GM23338 (cell line): ENCODE results near the gene TOMM6. TPM values are rescaled to one million over a fixed set of nuclear protein-coding genes. Genes with fewer than 3 reads are reported as not detected.

ENCODE experiments used
- ATAC-seq: fragments of 200-7000 bp; cut with Tn5 transposase; 3 replicates; pipeline ENCODE4 v1.9.1; 2020
- DNase-seq: peaks from one replicate; pipeline ENCODE4 v3.0.0-alpha.2; 2015; ENCODE audit warnings: low spot score
- H2AFZ ChIP-seq: fragments of 200-600 bp; sonication (generic); 2 replicates; pipeline ENCODE4 v1.8.0; 2016; ENCODE audit warnings: antibody characterized with exemption, mild to moderate bottlenecking, moderate library complexity
- H3F3A ChIP-seq: fragments of 200-600 bp; sonication (generic); replicated peaks from 2 replicates; pipeline ENCODE4 v1.8.0; 2017; ENCODE audit warnings: antibody characterized with exemption, mixed run types, low read depth
- H3K27ac ChIP-seq: fragments of 200-600 bp; sonication (generic); 2 replicates; pipeline ENCODE4 v1.6.1; 2016; ENCODE audit warnings: low read depth
- H3K27me3 ChIP-seq: fragments of 200-600 bp; sonication (generic); 2 replicates; pipeline ENCODE4 v1.8.0; 2016; ENCODE audit warnings: mild to moderate bottlenecking, mixed run types, moderate library complexity; ENCODE audit not compliant: insufficient read depth
- H3K36me3 ChIP-seq: fragments of 200-600 bp; sonication (generic); 2 replicates; pipeline ENCODE4 v1.8.0; 2016; ENCODE audit warnings: mild to moderate bottlenecking; ENCODE audit not compliant: insufficient read depth
- H3K4me1 ChIP-seq: fragments of 200-600 bp; sonication (generic); 2 replicates; pipeline ENCODE4 v1.8.0; 2016; ENCODE audit warnings: mild to moderate bottlenecking, moderate library complexity; ENCODE audit not compliant: insufficient read depth
- H3K4me2 ChIP-seq: fragments of 200-600 bp; sonication (generic); 2 replicates; pipeline ENCODE4 v1.7.1; 2017; ENCODE audit warnings: mixed run types
- H3K4me3 ChIP-seq: fragments of 200-600 bp; sonication (generic); 2 replicates; pipeline ENCODE4 v1.6.1; 2016; ENCODE audit warnings: mixed run types
- H3K79me2 ChIP-seq: fragments of 200-600 bp; sonication (generic); replicated peaks from 2 replicates; pipeline ENCODE4 v1.8.0; 2017; ENCODE audit warnings: mild to moderate bottlenecking; ENCODE audit not compliant: insufficient read depth
- H3K9me2 ChIP-seq: fragments of 200-600 bp; sonication (generic); 2 replicates; pipeline ENCODE4 v1.8.0; 2017; ENCODE audit not compliant: insufficient read depth
- H4K20me1 ChIP-seq: fragments of 200-600 bp; sonication (generic); replicated peaks from 2 replicates; pipeline ENCODE4 v1.8.0; 2017; ENCODE audit warnings: mild to moderate bottlenecking; ENCODE audit not compliant: insufficient read depth
- H3K27ac Mint-ChIP-seq: 2 replicates; pipeline ENCODE4 v1.8.0; 2020; ENCODE audit warnings: inconsistent platforms, mild to moderate bottlenecking, moderate library complexity, mixed read lengths
- H3K27me3 Mint-ChIP-seq: 3 replicates; pipeline ENCODE4 v1.8.0; 2022; ENCODE audit warnings: low read depth, mild to moderate bottlenecking, moderate library complexity, mixed read lengths, inconsistent platforms; ENCODE audit not compliant: insufficient read depth, poor library complexity
- H3K36me3 Mint-ChIP-seq: 3 replicates; pipeline ENCODE4 v1.8.0; 2021; ENCODE audit warnings: low read depth, mild to moderate bottlenecking, inconsistent platforms, moderate library complexity, mixed read lengths
- H3K4me1 Mint-ChIP-seq: 3 replicates; pipeline ENCODE4 v1.8.0; 2020; ENCODE audit warnings: mild to moderate bottlenecking, inconsistent platforms, mixed read lengths
- H3K4me3 Mint-ChIP-seq: 3 replicates; pipeline ENCODE4 v1.8.0; 2021; ENCODE audit warnings: moderate library complexity, mild to moderate bottlenecking, inconsistent platforms, mixed read lengths
- H3K9me3 Mint-ChIP-seq: 3 replicates; pipeline ENCODE4 v1.8.0; 2020; ENCODE audit warnings: moderate library complexity, mild to moderate bottlenecking, inconsistent platforms, mixed read lengths
- EZH2 ChIP-seq: fragments of 200-600 bp; sonication (generic); IDR thresholded peaks from one replicate; pipeline ENCODE4 v1.8.0; 2017; ENCODE audit warnings: antibody characterized with exemption, mild to moderate bottlenecking, low read depth; ENCODE audit not compliant: unreplicated experiment
- EZH2phosphoT487 ChIP-seq: fragments of 200-600 bp; sonication (generic); IDR thresholded peaks from one replicate; pipeline ENCODE4 v1.8.1; 2018; ENCODE audit warnings: antibody characterized with exemption; ENCODE audit not compliant: unreplicated experiment
- NANOG ChIP-seq: IDR thresholded peaks from 2 replicates; pipeline ENCODE4 v1.6.1; 2016; ENCODE audit warnings: antibody characterized with exemption, borderline replicate concordance
- ZNF114 ChIP-seq: fragments of 250-450 bp; sonication (Bioruptor Pico); IDR thresholded peaks from 2 replicates; pipeline ENCODE4 v1.5.0; 2020; ENCODE audit warnings: mild to moderate bottlenecking, moderate library complexity
- polyA plus RNA-seq: library from polyadenylated mRNA; unstranded; fragments of >200 nt; fragmentation: Nextera tagmentation; extraction: Ambion mirVana; gene quantifications from 2 replicates; pipeline ENCODE4 v1.2.1, GENCODE V29; 2016
- total RNA-seq: library from RNA; depleted of rRNA; stranded (reverse); fragments of >200 nt; shearing (Covaris generic); gene quantifications from 2 replicates; pipeline ENCODE4 v1.2.3, GENCODE V29; 2014
- TF ChIP-seq, protein P1 (sequence below): IDR thresholded peaks from one replicate; pipeline ENCODE4 v1.6.1; 2018; ENCODE audit warnings: antibody characterized with exemption; ENCODE audit not compliant: unreplicated experiment
- TF ChIP-seq, protein P2 (sequence below): IDR thresholded peaks from 2 replicates; pipeline ENCODE4 v1.6.1; 2016; ENCODE audit warnings: antibody characterized with exemption

The TOMM6 gene
- total and polyA plus RNA-seq, 2 experiments from 2014 or later: 195 to 372 TPM

DNA sequence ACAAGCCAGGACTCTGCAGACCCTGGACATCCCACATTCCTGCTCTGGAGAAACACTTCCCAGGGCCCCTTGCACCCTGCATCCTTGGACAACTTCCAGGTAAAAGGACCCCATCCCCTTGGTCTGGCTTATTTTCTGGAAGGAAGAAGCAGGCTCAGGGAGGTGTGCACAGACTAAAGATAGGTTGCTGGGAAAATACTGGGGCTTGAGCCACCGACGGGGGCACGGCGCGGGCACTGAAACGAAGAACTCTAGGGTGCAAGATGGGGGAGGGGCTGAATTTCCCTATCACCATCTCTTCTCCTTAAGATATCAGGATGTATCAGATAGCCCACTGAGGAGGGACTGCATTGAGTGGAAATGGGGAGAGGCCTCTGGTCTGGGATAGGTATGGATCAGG, 8.6 kb upstream of the TOMM6 start:
- Histone ChIP-seq H3K9me2 (no peaks in the 10 kb centered on the region), H3K4me2 (peak overlapping the region; percentile 96), H4K20me1 (no peaks in the 10 kb centered on the region), H3K79me2 (0 out of 2 replicates have a peak, but pooled peaks cover 7% of the 10 kb centered on the region), H3K4me1 (peaks cover 16% of the 10 kb centered on the region), H3K27me3 (peaks cover 41% of the 10 kb centered on the region), H3K36me3 (no peaks in the 10 kb centered on the region), H3K4me3 (peak overlapping the region; percentile 79), H2AFZ (no peak overlapping the region), H3K27ac (no peak overlapping the region), H3F3A (peaks cover 5% of the 10 kb centered on the region; the same call in 1 of the 2 replicates)
- Mint-ChIP-seq H3K4me1 (peaks cover 11% of the 10 kb centered on the region), H3K27ac (no peak overlapping the region; the same call in 1 of the 2 replicates), H3K27me3 (peaks cover 36% of the 10 kb centered on the region), H3K4me3 (peak overlapping the region; percentile 89), H3K9me3 (no peaks in the 10 kb centered on the region), H3K36me3 (peaks cover 9% of the 10 kb centered on the region; the same call in 1 of the 3 replicates)
- TF ChIP-seq ZNF114 (CRISPR knock-in tag) (no peak), EZH2phosphoT487 (no peak)
- TF ChIP-seq, protein P1, sequence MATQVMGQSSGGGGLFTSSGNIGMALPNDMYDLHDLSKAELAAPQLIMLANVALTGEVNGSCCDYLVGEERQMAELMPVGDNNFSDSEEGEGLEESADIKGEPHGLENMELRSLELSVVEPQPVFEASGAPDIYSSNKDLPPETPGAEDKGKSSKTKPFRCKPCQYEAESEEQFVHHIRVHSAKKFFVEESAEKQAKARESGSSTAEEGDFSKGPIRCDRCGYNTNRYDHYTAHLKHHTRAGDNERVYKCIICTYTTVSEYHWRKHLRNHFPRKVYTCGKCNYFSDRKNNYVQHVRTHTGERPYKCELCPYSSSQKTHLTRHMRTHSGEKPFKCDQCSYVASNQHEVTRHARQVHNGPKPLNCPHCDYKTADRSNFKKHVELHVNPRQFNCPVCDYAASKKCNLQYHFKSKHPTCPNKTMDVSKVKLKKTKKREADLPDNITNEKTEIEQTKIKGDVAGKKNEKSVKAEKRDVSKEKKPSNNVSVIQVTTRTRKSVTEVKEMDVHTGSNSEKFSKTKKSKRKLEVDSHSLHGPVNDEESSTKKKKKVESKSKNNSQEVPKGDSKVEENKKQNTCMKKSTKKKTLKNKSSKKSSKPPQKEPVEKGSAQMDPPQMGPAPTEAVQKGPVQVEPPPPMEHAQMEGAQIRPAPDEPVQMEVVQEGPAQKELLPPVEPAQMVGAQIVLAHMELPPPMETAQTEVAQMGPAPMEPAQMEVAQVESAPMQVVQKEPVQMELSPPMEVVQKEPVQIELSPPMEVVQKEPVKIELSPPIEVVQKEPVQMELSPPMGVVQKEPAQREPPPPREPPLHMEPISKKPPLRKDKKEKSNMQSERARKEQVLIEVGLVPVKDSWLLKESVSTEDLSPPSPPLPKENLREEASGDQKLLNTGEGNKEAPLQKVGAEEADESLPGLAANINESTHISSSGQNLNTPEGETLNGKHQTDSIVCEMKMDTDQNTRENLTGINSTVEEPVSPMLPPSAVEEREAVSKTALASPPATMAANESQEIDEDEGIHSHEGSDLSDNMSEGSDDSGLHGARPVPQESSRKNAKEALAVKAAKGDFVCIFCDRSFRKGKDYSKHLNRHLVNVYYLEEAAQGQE: no peak
- TF ChIP-seq, protein P2, sequence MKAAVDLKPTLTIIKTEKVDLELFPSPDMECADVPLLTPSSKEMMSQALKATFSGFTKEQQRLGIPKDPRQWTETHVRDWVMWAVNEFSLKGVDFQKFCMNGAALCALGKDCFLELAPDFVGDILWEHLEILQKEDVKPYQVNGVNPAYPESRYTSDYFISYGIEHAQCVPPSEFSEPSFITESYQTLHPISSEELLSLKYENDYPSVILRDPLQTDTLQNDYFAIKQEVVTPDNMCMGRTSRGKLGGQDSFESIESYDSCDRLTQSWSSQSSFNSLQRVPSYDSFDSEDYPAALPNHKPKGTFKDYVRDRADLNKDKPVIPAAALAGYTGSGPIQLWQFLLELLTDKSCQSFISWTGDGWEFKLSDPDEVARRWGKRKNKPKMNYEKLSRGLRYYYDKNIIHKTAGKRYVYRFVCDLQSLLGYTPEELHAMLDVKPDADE: no peak
- no peak for DNase-seq
- no peak for ATAC-seq

DNA sequence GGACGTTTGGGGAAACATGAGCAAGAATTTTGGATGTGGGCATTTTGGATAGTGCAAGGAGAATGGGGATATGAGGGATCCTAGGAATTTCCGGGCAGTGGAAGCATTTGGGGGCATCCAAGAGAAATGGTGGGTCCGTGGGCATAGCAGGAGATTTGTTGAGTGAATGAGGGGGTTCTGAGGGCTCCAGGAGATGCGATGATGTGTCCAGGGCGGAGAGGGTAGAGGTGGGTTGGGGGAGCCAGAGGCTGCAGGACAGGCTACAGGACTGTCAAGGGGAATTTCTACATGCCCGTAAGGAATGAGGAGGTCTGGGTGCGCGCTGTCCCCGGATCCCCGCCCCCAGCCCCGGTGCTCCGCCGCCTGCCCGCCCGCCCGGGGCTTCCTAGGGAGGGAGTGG, 8.2 kb upstream of the TOMM6 start:
- Histone ChIP-seq H3K4me3 (peak overlapping the region; percentile 79), H3F3A (peaks cover 5% of the 10 kb centered on the region; the same call in 1 of the 2 replicates), H3K27ac (no peak overlapping the region), H3K79me2 (0 out of 2 replicates have a peak, but pooled peaks cover 7% of the 10 kb centered on the region), H3K4me1 (peaks cover 17% of the 10 kb centered on the region), H3K4me2 (peak overlapping the region; percentile 96), H3K36me3 (no peaks in the 10 kb centered on the region), H4K20me1 (no peaks in the 10 kb centered on the region), H2AFZ (no peak overlapping the region), H3K27me3 (peaks cover 45% of the 10 kb centered on the region), H3K9me2 (no peaks in the 10 kb centered on the region)
- ATAC-seq: peak; percentile 1; the same call in 2 of the 3 replicates
- H3K36me3 Mint-ChIP-seq: peaks cover 7% of the 10 kb centered on the region; the same call in 1 of the 3 replicates
- DNase-seq: peak; percentile 52
- TF ChIP-seq EZH2: no peak
- TF ChIP-seq, protein P2: no peak
- no peak for TF ChIP-seq NANOG
- peaks cover 41% of the 10 kb centered on the region for H3K27me3 Mint-ChIP-seq
- peak overlapping the region; percentile 11; the same call in 1 of the 2 replicates for H3K27ac Mint-ChIP-seq
- no peaks in the 10 kb centered on the region for H3K9me3 Mint-ChIP-seq
- peaks cover 13% of the 10 kb centered on the region for H3K4me1 Mint-ChIP-seq
- H3K4me3 Mint-ChIP-seq: peak overlapping the region; percentile 89
